ENCODE measurements around the gene PRPF39. TPM values are rescaled to one million over a fixed set of nuclear protein-coding genes. Genes with fewer than 3 reads are reported as not detected.
"Not testable (repeated sequence)": the region's sequence is repeated elsewhere in the genome, so short reads cannot be mapped to it uniquely, and the experiment has no call there.

The PRPF39 gene
- total RNA-seq, 1 donor from 2014 or later, result 29.2 TPM

GRCh38 chr14:45136399-45136798 is 52.5 kb downstream of the PRPF39 start:
- DNase-seq (ENCODE audit: low spot score), result no peak

- DNase-seq (ENCODE audit: low spot score), result no peak
These were observed 56.8 kb downstream of the PRPF39 start for GRCh38 chr14:45140661-45141187.

- not testable (repeated sequence) for DNase-seq (ENCODE audit: low spot score)
These were observed 58.2 kb downstream of the PRPF39 start for GRCh38 chr14:45142083-45142482.

- DNase-seq (ENCODE audit: low spot score), result no peak
These were observed 60.7 kb downstream of the PRPF39 start for GRCh38 chr14:45144658-45145057.

- DNase-seq (ENCODE audit: low spot score), result no peak
These were observed 61.3 kb downstream of the PRPF39 start for GRCh38 chr14:45145214-45145613.

- no peak for DNase-seq (ENCODE audit: low spot score)
These were observed 65.7 kb downstream of the PRPF39 start for GRCh38 chr14:45149602-45150001.

- DNase-seq (ENCODE audit: low spot score), result no peak
These were observed 66.5 kb downstream of the PRPF39 start for GRCh38 chr14:45150386-45150890.

- DNase-seq (ENCODE audit: low spot score), result no peak
These were observed 72.2 kb downstream of the PRPF39 start for GRCh38 chr14:45156067-45156466.

Other genes with a start within 250 kb of the PRPF39 start
- 14.8 TPM for gene KLHL28, start 122.2 kb upstream of the PRPF39 start, total RNA-seq
- 17.1 TPM for gene TOGARAM1, start 121.9 kb upstream of the PRPF39 start, total RNA-seq
- 39.0 TPM for gene FKBP3, start 50.4 kb downstream of the PRPF39 start, total RNA-seq
- 4.5 TPM for gene FANCM, start 51.8 kb downstream of the PRPF39 start, total RNA-seq
- gene MIS18BP1, start 169.1 kb downstream of the PRPF39 start, total RNA-seq, result 18.2 TPM